GM21515 (cell line): ENCODE results near the gene PRIMA1.

Experiments
- ATAC-seq: cut with Tn5 transposase; IDR thresholded peaks from one replicate; pipeline ENCODE4 v1.9.1; 2021; ENCODE audit not compliant: unreplicated experiment

The PRIMA1 gene

GRCh38 chr14:93688239-93688666 lies 100.0 kb downstream of the PRIMA1 start:
- no peak for ATAC-seq

- no peak for ATAC-seq
Observed at GRCh38 chr14:93686268-93686667, 102.0 kb downstream of the PRIMA1 start.

- ATAC-seq: no peak
Observed at GRCh38 chr14:93685121-93685895, 103.0 kb downstream of the PRIMA1 start.

GRCh38 chr14:93683226-93683625 lies 105.1 kb downstream of the PRIMA1 start:
- no peak for ATAC-seq

- ATAC-seq: no peak
Observed at GRCh38 chr14:93682459-93682858, 105.8 kb downstream of the PRIMA1 start.

- ATAC-seq: no peak
Observed at GRCh38 chr14:93676416-93676958, 111.8 kb downstream of the PRIMA1 start.

- ATAC-seq: no peak
Observed at GRCh38 chr14:93675651-93676050, 112.6 kb downstream of the PRIMA1 start.

GRCh38 chr14:93674343-93674742 lies 113.9 kb downstream of the PRIMA1 start:
- no peak for ATAC-seq

- ATAC-seq: no peak
Observed at GRCh38 chr14:93669632-93670031, 118.7 kb downstream of the PRIMA1 start.
